Measurements from ENCODE around the gene GARIN5B. TPM values are rescaled to one million over a fixed set of nuclear protein-coding genes. Genes with fewer than 3 reads are reported as not detected.
A peak's percentile ranks its signal among the peaks of the same experiment; 100 is the strongest.

Gene GARIN5B
- total RNA-seq, 1 donor, result not detected

- H3K4me3 ChIP-seq (ENCODE audit: low read depth, low read length), result peak overlapping the region; percentile 60
- TF ChIP-seq CTCF (IDR thresholded peaks at IDR 0.05; ENCODE audit: insufficient read depth, low read length), result no peak
- DNase-seq (ENCODE audit: low read depth), result no peak
Observed at GRCh38 chr19:55353356-55353802, 9.7 kb downstream of the GARIN5B start.

GRCh38 chr19:55352549-55353145 lies 10.4 kb downstream of the GARIN5B start:
- TF ChIP-seq CTCF (IDR thresholded peaks at IDR 0.05; ENCODE audit: insufficient read depth, low read length), result no peak
- no peak overlapping the region for H3K4me3 ChIP-seq (ENCODE audit: low read depth, low read length)
- DNase-seq (ENCODE audit: low read depth), result no peak

- no peak overlapping the region for H3K4me3 ChIP-seq (ENCODE audit: low read depth, low read length)
- DNase-seq (ENCODE audit: low read depth), result no peak
- no peak for TF ChIP-seq CTCF (IDR thresholded peaks at IDR 0.05; ENCODE audit: insufficient read depth, low read length)
Observed at GRCh38 chr19:55352040-55352439, 11.0 kb downstream of the GARIN5B start.

- no peak overlapping the region for H3K4me3 ChIP-seq (ENCODE audit: low read depth, low read length)
- DNase-seq (ENCODE audit: low read depth), result no peak
- TF ChIP-seq CTCF (IDR thresholded peaks at IDR 0.05; ENCODE audit: insufficient read depth, low read length), result no peak
Observed at GRCh38 chr19:55350620-55351315, 12.3 kb downstream of the GARIN5B start.

GRCh38 chr19:55348317-55349034 lies 14.6 kb downstream of the GARIN5B start:
- H3K4me3 ChIP-seq (ENCODE audit: low read depth, low read length), result no peak overlapping the region
- no peak for DNase-seq (ENCODE audit: low read depth)
- no peak for TF ChIP-seq CTCF (IDR thresholded peaks at IDR 0.05; ENCODE audit: insufficient read depth, low read length)

- DNase-seq (ENCODE audit: low read depth), result no peak
- no peak for TF ChIP-seq CTCF (IDR thresholded peaks at IDR 0.05; ENCODE audit: insufficient read depth, low read length)
- H3K4me3 ChIP-seq (ENCODE audit: low read depth, low read length), result no peak overlapping the region
Observed at GRCh38 chr19:55347442-55348009, 15.5 kb downstream of the GARIN5B start.

All from fibroblast of the aortic adventitia (primary cell).